BLaER1 treated with 17β-estradiol and CSF1 and Interleukin-3, amounts not matched to agents 10 nM and 100 nM (cell line): Measurements from ENCODE around the gene EEFSEC.

Experiments used
- H3K27ac ChIP-seq, 11 experiments: shearing (Covaris generic); formaldehyde crosslinking; 2 replicates each; pipeline ENCODE4 v1.8.1; 2022
- H3K27me3 ChIP-seq, 11 experiments: shearing (Covaris generic); formaldehyde crosslinking; 2 replicates each; pipeline ENCODE4 v1.8.1; 2022
- H3K36me3 ChIP-seq, 11 experiments: shearing (Covaris generic); formaldehyde crosslinking; 2 replicates each; pipeline ENCODE4 v1.8.1; 2022
- H3K4me1 ChIP-seq, 10 experiments: shearing (Covaris generic); formaldehyde crosslinking; 2 replicates each; pipeline ENCODE4 v1.8.1; 2022
- H3K4me2 ChIP-seq, 11 experiments: shearing (Covaris generic); formaldehyde crosslinking; 2 replicates each; pipeline ENCODE4 v1.8.1; 2022
- H3K4me3 ChIP-seq, 10 experiments: shearing (Covaris generic); formaldehyde crosslinking; 2 replicates each; pipeline ENCODE4 v1.8.1; 2022
- H3K9ac ChIP-seq, 11 experiments: shearing (Covaris generic); formaldehyde crosslinking; 2 replicates each; pipeline ENCODE4 v1.8.1; 2022
- H3K9me3 ChIP-seq, 11 experiments: shearing (Covaris generic); formaldehyde crosslinking; replicated peaks in 1 of 11; 2 replicates each; pipeline ENCODE4 v1.8.1; 2022
- H4K20me1 ChIP-seq, 11 experiments: shearing (Covaris generic); formaldehyde crosslinking; 2 replicates each; pipeline ENCODE4 v1.8.1; 2022
- Cebpa-rat ChIP-seq, 11 experiments: shearing (Covaris generic); IDR thresholded peaks; 2 replicates each; pipeline ENCODE4 v1.8.1; 2022

EEFSEC gene

DNA sequence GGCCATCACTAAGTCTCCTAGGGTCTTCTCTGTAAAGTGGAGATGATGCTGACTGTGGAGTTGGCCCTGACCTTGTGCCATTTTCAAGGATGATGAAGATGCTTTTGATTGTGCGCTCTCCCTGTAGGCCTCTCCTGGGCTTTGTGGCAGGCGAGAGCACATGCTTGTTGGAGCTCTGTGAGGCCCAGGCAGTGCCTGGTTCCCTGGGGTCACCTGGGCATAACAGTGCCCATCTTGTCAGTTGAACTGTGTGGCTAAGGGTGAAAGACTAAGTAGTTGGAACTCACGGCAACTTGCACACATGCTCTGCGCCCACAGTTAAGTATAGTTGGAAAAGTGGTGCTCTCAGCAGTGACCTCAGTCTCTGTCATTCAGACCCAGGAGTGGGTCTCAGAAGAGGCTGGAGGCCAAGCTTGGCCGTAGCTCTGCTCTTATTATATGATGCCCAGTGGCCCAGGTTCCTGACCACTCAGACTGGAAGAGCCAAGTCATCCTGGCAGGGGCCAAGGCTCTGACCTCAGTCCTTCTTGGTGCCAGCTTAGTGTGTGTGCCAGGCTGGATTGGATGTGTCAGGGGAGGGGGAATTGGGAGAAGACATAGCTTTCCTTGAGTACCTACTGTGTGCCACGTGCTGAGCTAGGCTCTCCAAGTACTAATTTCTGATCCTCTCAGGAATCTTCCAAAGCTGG lies 154.6 kb downstream of the EEFSEC start:
- Histone ChIP-seq H3K4me1 (no peaks in the 10 kb centered on the region), H3K4me2 (no peak overlapping the region), H3K36me3 (peaks cover 0 to 9% (median 0%) of the 10 kb centered on the region in 11 experiments; a peak in 4 of 22 replicates), H4K20me1 (peaks cover 0 to 16% (median 0%) of the 10 kb centered on the region in 11 experiments; a peak in 1 of 22 replicates), H3K4me3 (no peak overlapping the region), H3K27me3 (no peaks in the 10 kb centered on the region), H3K9me3 (no peaks in the 10 kb centered on the region), H3K27ac (no peak overlapping the region), H3K9ac (no peak overlapping the region)
- TF ChIP-seq Cebpa-rat (IDR thresholded peaks at IDR 0.05): no peak

DNA sequence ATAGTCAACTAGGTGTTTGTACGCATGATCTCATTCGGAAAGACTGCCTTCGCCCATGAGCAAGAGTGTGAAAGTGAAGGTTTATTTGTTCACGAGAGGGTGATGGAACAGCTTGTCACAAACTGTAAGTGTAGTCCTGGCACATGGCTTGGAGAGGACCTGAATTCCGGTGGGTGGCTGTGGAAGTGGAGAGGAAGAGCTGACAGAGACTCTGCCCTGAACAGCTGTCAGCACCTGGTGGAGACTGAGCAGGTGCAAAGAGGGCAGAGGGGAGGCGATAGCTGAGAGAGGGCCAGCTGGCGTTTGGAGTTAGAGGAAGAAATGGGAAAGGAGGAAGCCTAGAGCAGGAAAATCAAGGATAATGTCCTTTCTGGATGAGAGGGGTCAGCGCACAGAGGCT lies 155.7 kb downstream of the EEFSEC start:
- H3K27me3 ChIP-seq: no peaks in the 10 kb centered on the region
- H3K36me3 ChIP-seq: peaks cover 0 to 9% (median 0%) of the 10 kb centered on the region in 11 experiments; a peak in 4 of 22 replicates
- no peak overlapping the region for H3K27ac ChIP-seq
- H4K20me1 ChIP-seq: peaks cover 0 to 16% (median 0%) of the 10 kb centered on the region in 11 experiments; a peak in 1 of 22 replicates
- no peaks in the 10 kb centered on the region for H3K4me1 ChIP-seq
- H3K9ac ChIP-seq: no peak overlapping the region
- no peak for TF ChIP-seq Cebpa-rat (IDR thresholded peaks at IDR 0.05)
- H3K4me3 ChIP-seq: no peak overlapping the region
- no peaks in the 10 kb centered on the region for H3K9me3 ChIP-seq
- no peak overlapping the region for H3K4me2 ChIP-seq

DNA sequence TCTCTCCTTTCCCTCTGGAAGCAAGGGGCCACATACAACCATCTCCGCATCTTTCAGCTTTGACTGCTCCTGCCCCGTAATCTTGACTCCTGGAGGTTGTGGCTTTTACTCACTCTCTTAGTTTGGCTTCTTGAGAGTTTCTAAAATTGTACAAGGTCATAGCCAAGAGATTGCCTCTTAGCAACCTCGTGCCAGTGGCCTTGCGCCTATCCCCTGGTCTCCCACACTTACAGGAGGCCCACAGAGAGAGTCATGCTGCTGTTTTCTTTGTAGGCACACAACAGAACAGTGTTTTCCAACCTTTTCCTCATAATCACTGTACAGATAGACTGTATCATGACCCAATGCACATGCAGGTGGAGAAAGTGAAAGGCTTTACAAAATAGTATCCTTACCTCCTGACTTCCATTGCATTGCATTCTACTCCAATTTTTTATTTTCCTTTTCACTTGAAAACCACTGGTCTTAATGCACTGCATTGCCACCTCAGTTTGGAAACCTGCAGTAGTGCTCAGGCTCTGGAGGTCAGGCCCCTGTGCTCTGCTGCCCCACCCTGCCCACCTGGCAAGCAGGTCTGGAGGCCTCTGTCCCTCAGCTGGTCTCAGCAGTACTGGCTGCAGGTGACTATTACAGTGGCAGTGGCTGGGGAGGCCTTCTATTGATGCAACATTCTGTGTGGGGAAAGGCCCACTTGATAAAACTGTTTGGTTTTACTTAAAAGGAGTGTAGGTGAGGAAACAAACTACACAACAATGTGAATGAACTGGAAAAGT lies 157.2 kb downstream of the EEFSEC start:
- Histone ChIP-seq H3K4me1 (no peaks in the 10 kb centered on the region), H3K9ac (no peak overlapping the region)

GRCh38 chr3:128311441-128311844 lies 158.2 kb downstream of the EEFSEC start:
- no peak overlapping the region for H3K9ac ChIP-seq
- no peak overlapping the region for H3K27ac ChIP-seq
- no peak overlapping the region for H3K4me3 ChIP-seq
- H3K9me3 ChIP-seq: no peaks in the 10 kb centered on the region
- no peak overlapping the region for H3K4me2 ChIP-seq
- H3K36me3 ChIP-seq: peaks cover 0 to 9% (median 0%) of the 10 kb centered on the region in 11 experiments; a peak in 3 of 22 replicates
- H3K27me3 ChIP-seq: no peaks in the 10 kb centered on the region
- H3K4me1 ChIP-seq: peaks cover 4 to 8% (median 7%) of the 10 kb centered on the region in 10 experiments
- H4K20me1 ChIP-seq: peaks cover 0 to 16% (median 0%) of the 10 kb centered on the region in 11 experiments; a peak in 1 of 22 replicates
- TF ChIP-seq Cebpa-rat (IDR thresholded peaks at IDR 0.05): no peak

More for the DNA sequence above, 157.2 kb downstream of the EEFSEC start:
- Histone ChIP-seq H3K27ac (no peak overlapping the region), H3K9me3 (no peaks in the 10 kb centered on the region), H4K20me1 (peaks cover 0 to 16% (median 0%) of the 10 kb centered on the region in 11 experiments; a peak in 1 of 22 replicates), H3K4me3 (no peak overlapping the region), H3K4me2 (no peak overlapping the region), H3K36me3 (peaks cover 0 to 9% (median 0%) of the 10 kb centered on the region in 11 experiments; a peak in 3 of 22 replicates), H3K27me3 (no peaks in the 10 kb centered on the region)
- no peak for TF ChIP-seq Cebpa-rat (IDR thresholded peaks at IDR 0.05)

DNA sequence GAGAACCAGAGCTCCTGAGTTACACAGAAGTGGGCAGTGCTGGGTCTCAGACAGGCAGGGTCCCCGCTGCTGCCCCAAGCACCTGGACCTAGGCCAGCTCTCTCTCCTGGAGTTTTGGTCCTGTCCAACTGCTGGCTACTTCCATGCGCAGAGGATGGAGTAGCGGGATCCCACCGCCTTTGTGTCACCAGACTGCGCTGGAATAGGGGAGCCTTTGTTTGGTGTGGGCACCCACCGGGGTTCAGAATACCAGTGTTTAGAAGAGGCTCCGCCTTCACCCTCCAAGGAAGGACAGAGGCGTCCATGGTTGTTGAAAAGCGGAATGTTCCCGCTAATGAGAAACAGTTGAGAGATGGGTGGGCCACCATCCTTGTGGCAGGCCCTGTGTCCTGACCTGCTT lies 159.0 kb downstream of the EEFSEC start:
- Histone ChIP-seq H3K27me3 (no peaks in the 10 kb centered on the region), H3K4me2 (no peak overlapping the region), H3K9ac (no peak overlapping the region), H3K9me3 (no peaks in the 10 kb centered on the region), H3K4me1 (peaks cover 12 to 16% (median 15%) of the 10 kb centered on the region in 10 experiments), H4K20me1 (peaks cover 0 to 18% (median 0%) of the 10 kb centered on the region in 11 experiments; a peak in 3 of 22 replicates), H3K36me3 (peaks cover 0 to 9% (median 0%) of the 10 kb centered on the region in 11 experiments; a peak in 3 of 22 replicates), H3K4me3 (no peak overlapping the region), H3K27ac (no peak overlapping the region)
- no peak for TF ChIP-seq Cebpa-rat (IDR thresholded peaks at IDR 0.05)

- Histone ChIP-seq H3K4me1 (peaks cover 17 to 25% (median 24%) of the 10 kb centered on the region in 10 experiments), H3K27me3 (no peaks in the 10 kb centered on the region), H3K9me3 (no peaks in the 10 kb centered on the region), H3K4me2 (no peak overlapping the region), H4K20me1 (peaks cover 0 to 18% (median 0%) of the 10 kb centered on the region in 11 experiments; a peak in 3 of 22 replicates), H3K27ac (no peak overlapping the region), H3K4me3 (no peak overlapping the region), H3K9ac (no peak overlapping the region), H3K36me3 (peaks cover 0 to 9% (median 0%) of the 10 kb centered on the region in 11 experiments; a peak in 3 of 22 replicates)
- no peak for TF ChIP-seq Cebpa-rat (IDR thresholded peaks at IDR 0.05)
These were observed 159.9 kb downstream of the EEFSEC start for GRCh38 chr3:128313071-128313725.

GRCh38 chr3:128313935-128314334 lies 160.7 kb downstream of the EEFSEC start:
- no peak for TF ChIP-seq Cebpa-rat (IDR thresholded peaks at IDR 0.05)
- Histone ChIP-seq H3K9ac (no peak overlapping the region), H3K36me3 (peaks cover 0 to 9% (median 0%) of the 10 kb centered on the region in 11 experiments; a peak in 3 of 22 replicates), H3K4me2 (no peak overlapping the region), H3K27me3 (no peaks in the 10 kb centered on the region), H3K9me3 (no peaks in the 10 kb centered on the region), H4K20me1 (peaks cover 0 to 24% (median 0%) of the 10 kb centered on the region in 11 experiments; a peak in 3 of 22 replicates), H3K27ac (no peak overlapping the region), H3K4me1 (peaks cover 17 to 29% (median 26%) of the 10 kb centered on the region in 10 experiments), H3K4me3 (no peak overlapping the region)

DNA sequence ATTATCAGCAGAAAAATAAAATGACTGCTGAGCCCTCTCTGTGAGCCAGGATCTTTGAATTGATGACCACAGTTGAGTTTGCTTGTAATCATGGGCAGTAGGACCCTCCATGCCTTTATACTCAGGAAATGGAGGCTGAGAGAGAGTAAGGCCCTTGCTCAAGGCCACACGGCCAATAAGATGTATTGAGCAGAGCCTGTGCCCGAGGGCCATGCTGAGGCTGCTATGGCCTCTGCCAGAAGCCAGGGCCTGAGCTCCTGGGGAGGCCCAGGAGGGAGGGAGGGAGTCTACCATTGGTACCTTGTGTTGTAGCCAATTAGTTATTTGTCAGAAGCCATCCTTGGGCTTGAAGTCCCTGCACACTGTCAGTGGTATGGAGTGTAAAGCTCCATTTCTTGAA lies 162.0 kb downstream of the EEFSEC start:
- Histone ChIP-seq H3K4me1 (peaks cover 17 to 29% (median 26%) of the 10 kb centered on the region in 10 experiments), H3K27ac (no peak overlapping the region)

More for the DNA sequence above, 162.0 kb downstream of the EEFSEC start:
- Histone ChIP-seq H3K27me3 (no peaks in the 10 kb centered on the region), H3K4me2 (no peak overlapping the region), H3K4me3 (no peak overlapping the region), H4K20me1 (peaks cover 0 to 23% (median 0%) of the 10 kb centered on the region in 11 experiments; a peak in 3 of 22 replicates), H3K9ac (no peak overlapping the region), H3K9me3 (no peaks in the 10 kb centered on the region), H3K36me3 (peaks cover 0 to 18% (median 6%) of the 10 kb centered on the region in 11 experiments; a peak in 5 of 22 replicates)
- no peak for TF ChIP-seq Cebpa-rat (IDR thresholded peaks at IDR 0.05)
